ENCODE results near the gene ASPSCR1.

GRCh38 chr17:81956607-81957589 is 20.5 kb upstream of the ASPSCR1 start:
- TF ChIP-seq CREB1 (IDR thresholded peaks at IDR 0.05; ENCODE audit: low read depth) (no peak), CTCF (IDR thresholded peaks at IDR 0.05 in 2 of 3, conservative IDR thresholded peaks at IDR 0.05 in 1 of 3; ENCODE audit: control insufficient read depth in 2 of 3, extremely low read depth in 1 of 3, insufficient read depth in 1 of 3, low read depth in 3 of 3, low read length in 3 of 3) (no peak), POLR2A (IDR thresholded peaks at IDR 0.05; ENCODE audit: low read depth, low read length) (no peak), FOXM1 (IDR thresholded peaks at IDR 0.05; ENCODE audit: low read depth, low read length) (no peak), REST (IDR thresholded peaks at IDR 0.05; ENCODE audit: low read depth, low read length) (no peak), SIN3A (IDR thresholded peaks at IDR 0.05; ENCODE audit: low read depth, low read length) (no peak), BCL11A (IDR thresholded peaks at IDR 0.05; ENCODE audit: low read depth, low read length) (no peak), ATF3 (IDR thresholded peaks at IDR 0.05; ENCODE audit: borderline replicate concordance, extremely low read depth, low read depth, low read length) (no peak), TCF12 (IDR thresholded peaks at IDR 0.05; ENCODE audit: low read depth, low read length) (no peak)
